Measurements from ENCODE around the gene TBX6. TPM values are rescaled to one million over a fixed set of nuclear protein-coding genes. Genes with fewer than 3 reads are reported as not detected.

Gene TBX6
- total RNA-seq, 1 experiment from 2014 or later: 0.46 TPM

DNA sequence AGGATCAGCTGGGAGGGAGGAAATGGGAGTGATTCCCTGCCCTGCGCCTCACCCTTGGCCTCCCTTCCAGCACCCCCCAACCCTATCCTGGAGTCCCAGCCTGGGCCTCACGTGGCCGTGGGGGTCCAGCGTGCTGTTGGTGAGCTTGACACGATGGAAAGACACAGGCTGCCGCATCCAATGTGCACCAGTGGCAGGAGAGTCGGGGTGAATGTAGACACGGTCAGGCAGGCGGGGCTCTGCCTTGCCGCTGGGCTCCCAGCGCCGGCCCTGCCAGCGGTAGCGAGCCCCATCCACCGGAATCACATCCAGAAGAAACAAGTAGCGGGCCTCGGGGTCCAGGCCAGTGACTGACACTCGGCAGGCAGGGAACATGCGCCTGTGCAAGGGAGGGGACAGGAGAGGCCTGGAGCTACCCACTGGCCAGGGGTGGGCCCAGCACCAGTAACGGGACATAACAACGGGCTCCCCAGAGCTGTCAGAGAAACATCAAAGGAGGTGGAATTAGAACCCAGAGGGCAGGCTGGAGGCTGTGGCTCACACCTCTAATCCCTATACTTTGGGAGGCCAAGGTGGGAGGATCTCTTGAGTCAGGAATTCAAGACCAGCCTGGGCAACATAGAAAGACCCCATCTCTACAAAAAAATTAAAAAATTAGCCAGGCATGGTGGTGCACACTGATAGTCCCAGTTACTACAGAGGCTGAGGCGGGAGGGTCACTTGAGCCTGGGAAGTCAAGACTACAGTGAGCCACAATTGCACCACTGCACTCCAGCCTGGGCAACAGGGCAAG, 2.7 kb downstream of the TBX6 start:
- TF ChIP-seq POLR2AphosphoS5 (IDR thresholded peaks at IDR 0.05; ENCODE audit: low read depth, low read length) (no peak), REST (IDR thresholded peaks at IDR 0.05; ENCODE audit: insufficient read depth in 1 of 2, low read depth in 2 of 2, low read length in 1 of 2) (no peak), TCF7L2 (IDR thresholded peaks at IDR 0.05; ENCODE audit: low read depth, low read length) (no peak), SIN3A (IDR thresholded peaks at IDR 0.05; ENCODE audit: borderline replicate concordance, insufficient read depth, low read depth, low read length) (no peak)
- TF ChIP-seq, protein P1, sequence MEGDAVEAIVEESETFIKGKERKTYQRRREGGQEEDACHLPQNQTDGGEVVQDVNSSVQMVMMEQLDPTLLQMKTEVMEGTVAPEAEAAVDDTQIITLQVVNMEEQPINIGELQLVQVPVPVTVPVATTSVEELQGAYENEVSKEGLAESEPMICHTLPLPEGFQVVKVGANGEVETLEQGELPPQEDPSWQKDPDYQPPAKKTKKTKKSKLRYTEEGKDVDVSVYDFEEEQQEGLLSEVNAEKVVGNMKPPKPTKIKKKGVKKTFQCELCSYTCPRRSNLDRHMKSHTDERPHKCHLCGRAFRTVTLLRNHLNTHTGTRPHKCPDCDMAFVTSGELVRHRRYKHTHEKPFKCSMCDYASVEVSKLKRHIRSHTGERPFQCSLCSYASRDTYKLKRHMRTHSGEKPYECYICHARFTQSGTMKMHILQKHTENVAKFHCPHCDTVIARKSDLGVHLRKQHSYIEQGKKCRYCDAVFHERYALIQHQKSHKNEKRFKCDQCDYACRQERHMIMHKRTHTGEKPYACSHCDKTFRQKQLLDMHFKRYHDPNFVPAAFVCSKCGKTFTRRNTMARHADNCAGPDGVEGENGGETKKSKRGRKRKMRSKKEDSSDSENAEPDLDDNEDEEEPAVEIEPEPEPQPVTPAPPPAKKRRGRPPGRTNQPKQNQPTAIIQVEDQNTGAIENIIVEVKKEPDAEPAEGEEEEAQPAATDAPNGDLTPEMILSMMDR (IDR thresholded peaks at IDR 0.05): no peak
- no peaks in the 10 kb centered on the region for H3K9me3 ChIP-seq (ENCODE audit: control insufficient read depth, insufficient read depth, low read depth, low read length)
- no peak for ATAC-seq
- ChIA-PET CTCF (no interaction called here), POLR2A (no interaction called here)
- DNase-seq (ENCODE audit: low read depth, low spot score): no peak
- no peaks in the 10 kb centered on the region for H3K27me3 ChIP-seq (ENCODE audit: control insufficient read depth, insufficient read depth, low read length)
- no TSS peak for BruUV-seq (replicated peaks)
- H3K4me1 ChIP-seq (ENCODE audit: control insufficient read depth, insufficient read depth, low read length): peaks cover 23% of the 10 kb centered on the region
- H3K27ac ChIP-seq (ENCODE audit: low read length): no peak overlapping the region
- H3K36me3 ChIP-seq (ENCODE audit: control insufficient read depth, insufficient read depth, low read length): peaks cover 4% of the 10 kb centered on the region; the same call in 1 of the 2 replicates
- in situ Hi-C loops (cut with HindIII; ENCODE audit: low pct_unique_long_range_greater_than_20kb, low sequenced_read_pairs) (no loop called here), intact Hi-C loops (cut with micrococcal nuclease; ENCODE audit: unreplicated experiment) (no loop called here)
- H3K4me3 ChIP-seq (ENCODE audit: low read depth in 2 of 2, low read length in 2 of 2): no peak overlapping the region

GRCh38 chr16:30088237-30088831, 3.4 kb downstream of the TBX6 start:
- Histone ChIP-seq H3K4me1 (ENCODE audit: control insufficient read depth, insufficient read depth, low read length) (peaks cover 23% of the 10 kb centered on the region), H3K9me3 (ENCODE audit: control insufficient read depth, insufficient read depth, low read depth, low read length) (no peaks in the 10 kb centered on the region), H3K36me3 (ENCODE audit: control insufficient read depth, insufficient read depth, low read length) (peaks cover 4% of the 10 kb centered on the region; the same call in 1 of the 2 replicates), H3K4me3 (ENCODE audit: low read depth in 2 of 2, low read length in 2 of 2) (no peak overlapping the region), H3K27me3 (ENCODE audit: control insufficient read depth, insufficient read depth, low read length) (no peaks in the 10 kb centered on the region), H3K27ac (ENCODE audit: low read length) (no peak overlapping the region)
- POLR2A ChIA-PET: no interaction called here
- TF ChIP-seq TCF7L2 (IDR thresholded peaks at IDR 0.05; ENCODE audit: low read depth, low read length) (no peak), REST (IDR thresholded peaks at IDR 0.05; ENCODE audit: insufficient read depth in 1 of 2, low read depth in 2 of 2, low read length in 1 of 2) (no peak), SIN3A (IDR thresholded peaks at IDR 0.05; ENCODE audit: borderline replicate concordance, insufficient read depth, low read depth, low read length) (no peak), POLR2AphosphoS5 (IDR thresholded peaks at IDR 0.05; ENCODE audit: low read depth, low read length) (no peak)
- TF ChIP-seq, protein P1 (IDR thresholded peaks at IDR 0.05): no peak
- DNase-seq (ENCODE audit: low read depth, low spot score) (no peak), ATAC-seq (no peak)
- BruUV-seq (replicated peaks): no TSS peak
- in situ Hi-C loops (cut with HindIII; ENCODE audit: low pct_unique_long_range_greater_than_20kb, low sequenced_read_pairs): no loop called here
- intact Hi-C loops (cut with micrococcal nuclease; ENCODE audit: unreplicated experiment): no loop called here
- CTCF ChIA-PET: no interaction called here
